ENCODE measurements around the gene ZNF516. TPM values are rescaled to one million over a fixed set of nuclear protein-coding genes. Genes with fewer than 3 reads are reported as not detected.

Gene ZNF516
- total and polyA plus RNA-seq, 4 donors, result 2.5 to 12.2 (median 7.6) TPM

DNA sequence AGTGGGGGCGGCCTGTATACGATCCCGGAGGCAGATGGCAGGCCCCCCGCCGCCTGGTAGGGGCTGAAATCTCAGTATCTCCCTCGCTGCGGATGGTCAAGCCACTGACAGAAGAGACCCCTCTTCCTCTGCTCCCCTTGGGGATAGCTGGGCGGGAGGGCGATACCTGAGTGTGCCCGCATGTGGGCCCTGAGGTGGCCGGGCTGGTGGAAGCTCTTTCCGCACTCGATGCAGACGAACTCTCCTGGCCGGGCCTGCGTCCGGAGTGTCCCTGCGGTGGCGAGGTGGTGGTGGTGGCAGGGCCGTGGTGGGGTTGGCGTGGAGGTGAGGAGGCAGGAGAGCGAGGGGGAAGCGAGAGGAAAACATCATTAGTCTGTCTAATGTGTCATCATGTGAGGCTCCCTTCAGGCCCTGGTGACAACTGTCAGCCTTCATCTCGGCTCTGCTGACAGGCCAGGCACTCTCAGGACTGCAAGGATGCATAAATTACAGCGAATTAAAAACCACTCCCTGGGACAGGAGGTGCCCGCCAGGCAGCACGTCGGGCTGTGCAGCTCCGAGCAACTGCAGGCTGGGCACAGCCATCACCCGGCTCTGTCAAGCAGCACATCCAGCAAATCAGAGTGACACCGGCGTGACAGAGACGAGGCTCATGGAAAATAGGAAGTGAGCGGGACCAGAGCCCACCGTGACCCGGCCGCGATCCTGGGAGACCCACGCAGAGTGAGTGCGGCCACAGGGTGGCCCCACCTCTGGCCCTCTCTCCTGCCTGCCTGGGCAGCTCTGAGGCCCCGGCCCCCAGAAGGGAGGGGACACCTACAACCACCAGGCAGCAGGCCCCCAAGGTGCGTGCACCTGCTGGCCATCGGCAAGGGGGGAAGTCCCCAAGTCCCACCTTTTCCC is 123.5 kb downstream of the ZNF516 start:
- Histone ChIP-seq H3K9ac (ENCODE audit: low read depth in 1 of 2, low read length in 2 of 2) (no peak overlapping the region), H3K27ac (ENCODE audit: low read depth in 1 of 2, low read length in 2 of 2) (no peak overlapping the region), H3K4me3 (ENCODE audit: low read depth in 1 of 3, low read length in 3 of 3) (no peak overlapping the region), H3K36me3 (ENCODE audit: control insufficient read depth in 4 of 4, insufficient read depth in 3 of 4, low read depth in 1 of 4, low read length in 3 of 4) (peaks cover 4 to 14% (median 10%) of the 10 kb centered on the region in 4 donors), H3K27me3 (ENCODE audit: control insufficient read depth in 4 of 4, insufficient read depth in 4 of 4, low read length in 3 of 4) (no peaks in the 10 kb centered on the region), H3K4me1 (ENCODE audit: control insufficient read depth in 4 of 4, insufficient read depth in 4 of 4, low read length in 3 of 4) (no peaks in the 10 kb centered on the region), H3K9me3 (ENCODE audit: control insufficient read depth in 4 of 4, low read length in 3 of 4) (no peaks in the 10 kb centered on the region)
- 95% methylated on average over 43 of the region's 43 CpGs for WGBS
- TF ChIP-seq FOXA2 (IDR thresholded peaks at IDR 0.05) (no peak), FOXA1 (IDR thresholded peaks at IDR 0.05) (no peak), HNF4G (IDR thresholded peaks at IDR 0.05) (no peak), RAD21 (IDR thresholded peaks at IDR 0.05) (no peak), HNF4A (conservative IDR thresholded peaks at IDR 0.05) (no peak), GABPA (IDR thresholded peaks at IDR 0.05 in 1 of 2, conservative IDR thresholded peaks at IDR 0.05 in 1 of 2) (no peak), TAF1 (conservative IDR thresholded peaks at IDR 0.05) (no peak), JUND (IDR thresholded peaks at IDR 0.05) (no peak)
- TF ChIP-seq, protein P1, sequence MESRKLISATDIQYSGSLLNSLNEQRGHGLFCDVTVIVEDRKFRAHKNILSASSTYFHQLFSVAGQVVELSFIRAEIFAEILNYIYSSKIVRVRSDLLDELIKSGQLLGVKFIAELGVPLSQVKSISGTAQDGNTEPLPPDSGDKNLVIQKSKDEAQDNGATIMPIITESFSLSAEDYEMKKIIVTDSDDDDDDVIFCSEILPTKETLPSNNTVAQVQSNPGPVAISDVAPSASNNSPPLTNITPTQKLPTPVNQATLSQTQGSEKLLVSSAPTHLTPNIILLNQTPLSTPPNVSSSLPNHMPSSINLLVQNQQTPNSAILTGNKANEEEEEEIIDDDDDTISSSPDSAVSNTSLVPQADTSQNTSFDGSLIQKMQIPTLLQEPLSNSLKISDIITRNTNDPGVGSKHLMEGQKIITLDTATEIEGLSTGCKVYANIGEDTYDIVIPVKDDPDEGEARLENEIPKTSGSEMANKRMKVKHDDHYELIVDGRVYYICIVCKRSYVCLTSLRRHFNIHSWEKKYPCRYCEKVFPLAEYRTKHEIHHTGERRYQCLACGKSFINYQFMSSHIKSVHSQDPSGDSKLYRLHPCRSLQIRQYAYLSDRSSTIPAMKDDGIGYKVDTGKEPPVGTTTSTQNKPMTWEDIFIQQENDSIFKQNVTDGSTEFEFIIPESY (IDR thresholded peaks at IDR 0.05), result no peak
- TF ChIP-seq, protein P2, sequence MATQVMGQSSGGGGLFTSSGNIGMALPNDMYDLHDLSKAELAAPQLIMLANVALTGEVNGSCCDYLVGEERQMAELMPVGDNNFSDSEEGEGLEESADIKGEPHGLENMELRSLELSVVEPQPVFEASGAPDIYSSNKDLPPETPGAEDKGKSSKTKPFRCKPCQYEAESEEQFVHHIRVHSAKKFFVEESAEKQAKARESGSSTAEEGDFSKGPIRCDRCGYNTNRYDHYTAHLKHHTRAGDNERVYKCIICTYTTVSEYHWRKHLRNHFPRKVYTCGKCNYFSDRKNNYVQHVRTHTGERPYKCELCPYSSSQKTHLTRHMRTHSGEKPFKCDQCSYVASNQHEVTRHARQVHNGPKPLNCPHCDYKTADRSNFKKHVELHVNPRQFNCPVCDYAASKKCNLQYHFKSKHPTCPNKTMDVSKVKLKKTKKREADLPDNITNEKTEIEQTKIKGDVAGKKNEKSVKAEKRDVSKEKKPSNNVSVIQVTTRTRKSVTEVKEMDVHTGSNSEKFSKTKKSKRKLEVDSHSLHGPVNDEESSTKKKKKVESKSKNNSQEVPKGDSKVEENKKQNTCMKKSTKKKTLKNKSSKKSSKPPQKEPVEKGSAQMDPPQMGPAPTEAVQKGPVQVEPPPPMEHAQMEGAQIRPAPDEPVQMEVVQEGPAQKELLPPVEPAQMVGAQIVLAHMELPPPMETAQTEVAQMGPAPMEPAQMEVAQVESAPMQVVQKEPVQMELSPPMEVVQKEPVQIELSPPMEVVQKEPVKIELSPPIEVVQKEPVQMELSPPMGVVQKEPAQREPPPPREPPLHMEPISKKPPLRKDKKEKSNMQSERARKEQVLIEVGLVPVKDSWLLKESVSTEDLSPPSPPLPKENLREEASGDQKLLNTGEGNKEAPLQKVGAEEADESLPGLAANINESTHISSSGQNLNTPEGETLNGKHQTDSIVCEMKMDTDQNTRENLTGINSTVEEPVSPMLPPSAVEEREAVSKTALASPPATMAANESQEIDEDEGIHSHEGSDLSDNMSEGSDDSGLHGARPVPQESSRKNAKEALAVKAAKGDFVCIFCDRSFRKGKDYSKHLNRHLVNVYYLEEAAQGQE (IDR thresholded peaks at IDR 0.05), result no peak
- TF ChIP-seq, protein P3, sequence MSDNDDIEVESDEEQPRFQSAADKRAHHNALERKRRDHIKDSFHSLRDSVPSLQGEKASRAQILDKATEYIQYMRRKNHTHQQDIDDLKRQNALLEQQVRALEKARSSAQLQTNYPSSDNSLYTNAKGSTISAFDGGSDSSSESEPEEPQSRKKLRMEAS (IDR thresholded peaks at IDR 0.05), result no peak
- no peak for DNase-seq (ENCODE audit: low spot score)

DNA sequence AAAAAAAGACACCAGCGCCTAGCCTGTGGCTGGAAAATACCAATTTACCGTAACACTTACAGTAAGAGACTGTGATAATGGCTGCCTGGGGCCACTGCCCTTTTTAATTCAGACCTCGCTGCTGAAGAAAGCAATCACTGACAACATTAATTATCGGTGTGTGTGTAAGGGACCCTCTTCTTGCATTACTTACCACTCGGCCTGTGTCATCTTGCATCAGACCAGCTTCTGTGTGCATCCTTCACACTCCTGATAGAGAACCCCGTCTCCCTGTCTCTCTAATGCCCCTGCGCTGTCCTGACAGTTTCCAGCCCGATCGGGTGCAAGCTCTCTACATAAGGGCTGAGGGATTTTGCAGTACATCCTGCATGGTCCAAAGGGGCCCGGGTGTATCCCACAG is 124.4 kb downstream of the ZNF516 start:
- H3K27me3 ChIP-seq (ENCODE audit: control insufficient read depth in 4 of 4, insufficient read depth in 4 of 4, low read length in 3 of 4), result no peaks in the 10 kb centered on the region
- WGBS, result 96% methylated on average over 10 of the region's 10 CpGs
- no peaks in the 10 kb centered on the region for H3K9me3 ChIP-seq (ENCODE audit: control insufficient read depth in 4 of 4, low read length in 3 of 4)
- no peak overlapping the region for H3K4me3 ChIP-seq (ENCODE audit: low read depth in 1 of 3, low read length in 3 of 3)
- H3K27ac ChIP-seq (ENCODE audit: low read depth in 1 of 2, low read length in 2 of 2), result no peak overlapping the region
- peaks cover 4 to 16% (median 11%) of the 10 kb centered on the region in 4 donors for H3K36me3 ChIP-seq (ENCODE audit: control insufficient read depth in 4 of 4, insufficient read depth in 3 of 4, low read depth in 1 of 4, low read length in 3 of 4)
- H3K4me1 ChIP-seq (ENCODE audit: control insufficient read depth in 4 of 4, insufficient read depth in 4 of 4, low read length in 3 of 4), result no peaks in the 10 kb centered on the region
- DNase-seq (ENCODE audit: low spot score), result no peak
- H3K9ac ChIP-seq (ENCODE audit: low read depth in 1 of 2, low read length in 2 of 2), result no peak overlapping the region
- TF ChIP-seq NR2F2 (IDR thresholded peaks at IDR 0.05) (no peak), HNF4G (IDR thresholded peaks at IDR 0.05) (no peak), GABPA (IDR thresholded peaks at IDR 0.05 in 1 of 2, conservative IDR thresholded peaks at IDR 0.05 in 1 of 2) (no peak), RAD21 (IDR thresholded peaks at IDR 0.05) (no peak), JUND (IDR thresholded peaks at IDR 0.05) (no peak), FOXA2 (IDR thresholded peaks at IDR 0.05) (no peak), TAF1 (conservative IDR thresholded peaks at IDR 0.05) (no peak), HNF4A (conservative IDR thresholded peaks at IDR 0.05) (no peak), SP1 (IDR thresholded peaks at IDR 0.05) (no peak), FOXA1 (IDR thresholded peaks at IDR 0.05) (no peak), YY1 (IDR thresholded peaks at IDR 0.05) (no peak), RXRA (IDR thresholded peaks at IDR 0.05) (no peak)
- TF ChIP-seq, protein P3 (IDR thresholded peaks at IDR 0.05), result no peak
- TF ChIP-seq, protein P2 (IDR thresholded peaks at IDR 0.05), result no peak
- TF ChIP-seq, protein P4, sequence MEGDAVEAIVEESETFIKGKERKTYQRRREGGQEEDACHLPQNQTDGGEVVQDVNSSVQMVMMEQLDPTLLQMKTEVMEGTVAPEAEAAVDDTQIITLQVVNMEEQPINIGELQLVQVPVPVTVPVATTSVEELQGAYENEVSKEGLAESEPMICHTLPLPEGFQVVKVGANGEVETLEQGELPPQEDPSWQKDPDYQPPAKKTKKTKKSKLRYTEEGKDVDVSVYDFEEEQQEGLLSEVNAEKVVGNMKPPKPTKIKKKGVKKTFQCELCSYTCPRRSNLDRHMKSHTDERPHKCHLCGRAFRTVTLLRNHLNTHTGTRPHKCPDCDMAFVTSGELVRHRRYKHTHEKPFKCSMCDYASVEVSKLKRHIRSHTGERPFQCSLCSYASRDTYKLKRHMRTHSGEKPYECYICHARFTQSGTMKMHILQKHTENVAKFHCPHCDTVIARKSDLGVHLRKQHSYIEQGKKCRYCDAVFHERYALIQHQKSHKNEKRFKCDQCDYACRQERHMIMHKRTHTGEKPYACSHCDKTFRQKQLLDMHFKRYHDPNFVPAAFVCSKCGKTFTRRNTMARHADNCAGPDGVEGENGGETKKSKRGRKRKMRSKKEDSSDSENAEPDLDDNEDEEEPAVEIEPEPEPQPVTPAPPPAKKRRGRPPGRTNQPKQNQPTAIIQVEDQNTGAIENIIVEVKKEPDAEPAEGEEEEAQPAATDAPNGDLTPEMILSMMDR (IDR thresholded peaks at IDR 0.05; ENCODE audit: low read depth, low read length, missing input control), result no peak

Data from liver (tissue), 9 donors.